ENCODE measurements around the gene NUBPL.
"Not testable (repeated sequence)": the region's sequence is repeated elsewhere in the genome, so short reads cannot be mapped to it uniquely, and the experiment has no call there.

NUBPL gene

DNA sequence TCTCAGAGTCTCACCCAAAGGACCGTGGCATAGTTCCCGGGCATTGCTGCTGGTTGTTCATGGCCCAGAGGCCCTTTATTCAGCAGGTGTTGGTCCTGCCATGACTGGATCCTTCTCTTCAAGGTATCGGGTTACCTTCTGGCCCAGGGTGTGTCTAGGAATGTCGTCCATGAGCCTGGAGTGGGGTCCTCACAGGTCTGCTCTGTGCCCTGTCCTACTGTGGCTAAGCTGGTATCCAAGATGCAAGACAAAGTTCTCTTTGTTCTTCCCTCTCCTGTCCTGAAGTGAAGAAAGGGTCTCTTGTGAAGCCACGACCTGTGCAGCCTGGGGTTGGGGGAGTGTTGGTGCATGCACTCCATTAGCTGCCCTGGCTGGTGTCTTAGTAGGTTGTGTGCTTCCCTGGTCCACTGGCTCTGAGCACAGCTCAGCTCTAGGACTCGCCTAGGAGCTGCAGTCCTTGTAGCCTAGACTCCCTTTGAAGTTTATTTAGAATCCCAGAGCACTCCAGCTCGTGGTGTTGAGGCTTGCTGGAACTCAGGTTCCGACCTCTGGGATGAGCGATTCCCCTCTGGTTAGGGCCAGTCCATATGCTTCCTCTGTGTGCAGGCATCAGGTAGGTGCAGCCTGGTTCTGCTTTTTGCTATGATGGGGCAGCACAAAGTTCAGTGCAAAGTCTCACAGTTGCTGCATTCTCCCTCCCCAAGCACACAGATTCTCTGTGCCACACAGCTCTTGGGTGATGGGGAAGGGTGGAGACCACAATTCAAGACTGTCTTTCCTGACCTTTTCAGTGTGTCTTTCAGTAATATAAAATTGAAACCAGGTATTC lies 117.4 kb downstream of the NUBPL start:
- DNase-seq: no peak

DNA sequence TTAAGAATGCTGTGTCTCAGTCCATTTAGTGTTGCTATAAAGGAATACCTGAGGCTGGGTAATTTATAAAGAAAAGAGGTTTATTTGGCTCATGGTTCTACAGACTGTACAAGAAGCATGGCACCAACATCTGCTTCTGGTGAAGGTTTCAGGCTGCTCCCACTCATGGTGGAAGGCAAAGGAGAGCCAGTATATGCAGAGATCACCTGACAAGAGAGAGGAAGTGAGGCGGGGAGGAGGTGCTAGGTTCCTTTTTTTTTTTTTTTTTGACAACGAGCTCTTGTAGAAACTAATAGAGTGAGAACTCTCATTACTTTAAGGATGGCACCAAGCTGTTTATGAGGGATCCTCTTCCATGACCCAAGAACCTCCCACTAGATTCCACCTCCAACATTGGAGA lies 121.6 kb downstream of the NUBPL start:
- DNase-seq: no peak

DNA sequence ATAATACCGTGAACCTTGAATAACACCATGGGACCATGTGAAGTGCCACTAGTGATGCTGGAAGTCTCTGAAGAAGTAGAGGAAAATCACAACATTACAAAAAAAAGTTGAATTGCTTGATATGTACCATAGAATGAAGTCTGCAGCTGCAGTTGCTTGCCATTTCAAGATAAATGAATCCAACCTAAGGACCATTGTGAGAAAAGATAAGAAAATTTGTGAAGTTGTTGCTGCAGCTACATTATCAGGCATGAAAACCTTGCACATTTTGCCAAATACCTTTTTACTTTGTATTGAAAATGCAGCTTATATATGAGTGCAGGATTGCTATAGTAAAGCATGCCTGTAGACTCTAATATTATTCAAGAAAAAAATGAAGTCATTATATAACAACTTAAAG lies 126.5 kb downstream of the NUBPL start:
- DNase-seq: no peak

DNA sequence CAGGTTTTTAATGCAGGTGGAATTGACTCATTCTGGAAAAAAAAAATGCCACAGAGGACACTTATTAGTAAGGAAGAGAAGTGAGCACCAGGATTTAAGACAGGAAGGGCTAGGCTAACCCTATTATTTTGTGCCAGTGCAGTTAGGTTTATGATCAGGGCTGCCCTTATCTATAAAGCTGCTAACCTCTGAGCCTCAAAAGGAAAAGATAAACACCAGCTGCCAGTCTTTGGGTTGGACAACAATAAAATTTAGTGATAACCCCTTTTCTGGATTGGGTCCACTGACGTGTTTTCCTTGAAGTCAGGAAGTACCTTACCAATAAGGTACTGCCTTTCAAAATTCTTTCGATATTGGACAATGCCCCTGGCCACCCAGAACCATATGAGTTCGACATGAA lies 128.9 kb downstream of the NUBPL start:
- no peak for DNase-seq

DNA sequence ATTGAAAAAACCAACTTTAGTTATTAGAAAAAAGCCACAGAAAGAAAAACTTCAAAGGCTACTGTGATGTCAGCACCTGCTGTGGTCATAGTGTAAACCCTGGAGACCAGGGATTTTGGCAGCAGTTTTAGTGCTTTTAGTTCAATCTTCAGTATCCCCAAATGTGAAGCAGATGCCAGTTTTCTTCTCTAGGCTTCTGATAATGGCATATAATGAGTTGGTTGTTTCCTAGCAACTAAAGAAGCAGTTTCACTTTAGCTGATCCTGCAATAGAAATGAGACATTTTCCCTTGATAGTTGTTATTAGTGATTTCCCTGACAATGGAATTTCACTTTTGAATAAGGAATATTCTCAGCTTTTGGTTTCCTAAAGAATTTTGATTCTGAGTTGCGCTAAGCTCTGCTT lies 131.2 kb downstream of the NUBPL start:
- no peak for DNase-seq

DNA sequence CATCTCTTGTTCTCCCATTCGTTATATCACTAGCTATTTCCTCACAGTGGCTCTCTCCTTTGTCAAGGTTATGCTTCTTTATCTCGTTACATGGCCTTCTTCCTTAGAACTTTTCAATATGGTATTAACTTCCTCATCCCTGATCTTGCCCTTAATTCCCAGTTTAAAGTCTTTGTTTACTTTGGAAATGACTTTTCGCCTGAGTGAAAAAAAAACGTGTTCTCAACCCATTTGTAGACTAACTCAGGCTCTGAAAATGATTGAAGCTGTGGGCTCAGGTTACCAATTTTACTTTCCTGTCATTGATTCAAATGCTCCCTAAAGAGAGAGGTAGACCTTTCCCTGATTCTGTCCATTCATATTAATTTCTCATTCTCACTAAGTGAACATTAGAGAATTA lies 135.2 kb downstream of the NUBPL start:
- no peak for DNase-seq

DNA sequence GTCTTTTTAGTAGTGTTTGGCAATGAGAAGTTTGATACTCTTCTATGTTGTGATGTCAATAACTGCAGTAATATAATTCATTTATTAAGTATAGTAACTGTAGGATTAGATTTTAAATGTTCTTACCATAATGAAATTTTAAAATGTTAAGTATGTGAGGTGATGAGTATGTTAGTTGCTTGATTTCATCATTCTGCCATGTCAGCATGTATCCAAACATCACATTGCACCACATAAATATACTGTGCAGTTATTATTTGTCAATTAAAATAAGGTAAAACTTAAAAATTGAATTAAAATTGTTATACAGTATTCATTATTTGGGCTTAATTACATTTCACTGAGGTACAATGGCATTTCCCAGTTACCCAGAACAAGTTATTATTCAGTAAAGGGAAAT lies 138.6 kb downstream of the NUBPL start:
- no peak for DNase-seq

DNA sequence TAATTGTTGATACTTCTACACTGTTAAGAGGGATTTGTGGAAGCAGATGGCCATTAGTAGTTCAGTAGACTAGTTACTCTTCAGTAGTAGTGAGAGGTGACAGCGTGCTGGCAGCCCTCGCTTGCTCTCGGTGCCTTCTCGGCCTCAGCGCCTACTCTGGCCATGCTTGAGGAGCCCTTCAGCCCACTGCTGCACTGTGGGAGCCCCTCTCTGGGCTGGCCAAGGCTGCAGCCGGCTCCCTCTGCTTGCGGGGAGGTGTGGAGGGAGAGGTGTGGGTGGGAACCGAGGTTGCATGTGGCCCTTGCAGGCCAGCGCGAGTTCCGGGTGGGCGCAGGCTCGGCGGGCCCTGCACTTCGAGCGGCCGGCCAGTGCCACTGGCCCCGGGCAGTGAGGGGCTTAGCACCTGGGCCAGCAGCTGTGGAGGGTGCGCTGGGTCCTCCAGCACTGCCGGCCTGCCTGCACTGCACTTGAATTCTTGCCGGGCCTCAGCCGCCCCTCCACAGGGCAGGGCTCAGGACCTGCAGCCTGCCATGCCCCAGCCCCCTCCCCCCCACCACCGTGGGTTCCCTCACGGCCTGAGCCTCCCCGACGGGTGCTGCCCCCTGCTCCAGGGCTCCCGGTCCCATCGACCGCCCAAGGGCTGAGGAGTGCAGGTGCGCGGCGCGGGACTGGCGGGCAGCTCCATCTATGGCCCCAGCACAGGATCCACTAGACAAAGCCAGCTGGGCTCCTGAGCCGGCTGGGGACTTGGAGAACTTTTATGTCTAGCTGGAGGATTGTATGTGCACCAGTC lies 139.3 kb downstream of the NUBPL start:
- DNase-seq: no peak

DNA sequence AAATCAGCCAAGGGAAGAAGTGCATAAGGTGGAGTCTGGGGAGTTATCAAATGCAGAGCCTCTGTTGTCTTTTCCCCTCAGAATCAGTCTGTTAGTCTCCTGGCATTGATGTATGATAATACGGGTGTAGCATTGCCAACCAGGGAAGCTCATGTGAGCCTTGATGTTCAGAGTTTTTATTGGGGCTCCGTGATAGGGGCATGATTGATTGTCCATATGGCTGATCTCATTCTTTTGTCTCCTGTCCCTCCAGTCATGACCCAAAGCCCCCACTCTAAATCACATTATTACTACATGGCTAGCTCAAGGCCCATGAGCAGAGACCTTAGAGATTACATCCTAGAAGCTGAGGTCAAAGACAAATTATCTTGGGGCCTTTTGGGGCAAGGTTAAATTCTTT lies 140.9 kb downstream of the NUBPL start:
- DNase-seq: no peak

DNA sequence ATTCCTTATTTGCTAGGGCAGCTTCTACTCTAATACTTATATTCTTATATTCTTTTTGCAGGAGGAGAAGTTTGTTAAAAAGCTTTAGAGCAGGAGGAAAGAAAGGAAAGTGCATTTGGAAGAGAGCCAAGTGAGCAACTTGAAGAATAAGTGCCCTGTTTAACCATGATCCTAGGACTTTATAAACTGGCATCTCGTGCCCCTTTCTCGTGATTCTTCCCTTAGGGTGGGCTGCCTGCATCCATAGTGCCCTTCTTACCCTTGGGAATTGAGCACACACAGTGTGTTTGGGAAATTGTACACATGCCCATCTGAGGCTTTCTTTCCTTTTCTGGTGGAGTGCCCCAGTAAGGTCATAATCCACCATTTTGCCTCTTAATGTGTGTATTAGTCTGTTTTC lies 141.9 kb downstream of the NUBPL start:
- DNase-seq: no peak

DNA sequence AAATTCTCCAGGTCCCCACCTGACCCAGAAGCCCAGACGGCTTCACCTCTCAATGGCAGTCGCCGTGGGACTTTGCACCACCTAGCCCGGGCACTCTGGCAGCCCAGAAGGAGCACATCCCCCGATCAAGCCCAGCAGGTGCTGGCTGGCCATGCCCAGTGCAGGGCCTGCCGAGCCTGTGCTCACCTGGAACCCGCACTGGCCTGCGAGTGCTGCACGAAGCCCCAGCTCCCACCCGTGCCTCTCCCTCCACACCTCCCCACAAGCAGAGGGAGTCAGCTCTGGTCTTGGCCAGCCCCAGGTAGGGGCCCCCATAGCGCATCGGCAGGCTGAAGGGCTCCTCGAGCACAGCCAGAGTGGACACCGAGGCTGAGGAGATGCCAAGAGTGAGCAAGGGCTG lies 144.5 kb downstream of the NUBPL start:
- no peak for DNase-seq

DNA sequence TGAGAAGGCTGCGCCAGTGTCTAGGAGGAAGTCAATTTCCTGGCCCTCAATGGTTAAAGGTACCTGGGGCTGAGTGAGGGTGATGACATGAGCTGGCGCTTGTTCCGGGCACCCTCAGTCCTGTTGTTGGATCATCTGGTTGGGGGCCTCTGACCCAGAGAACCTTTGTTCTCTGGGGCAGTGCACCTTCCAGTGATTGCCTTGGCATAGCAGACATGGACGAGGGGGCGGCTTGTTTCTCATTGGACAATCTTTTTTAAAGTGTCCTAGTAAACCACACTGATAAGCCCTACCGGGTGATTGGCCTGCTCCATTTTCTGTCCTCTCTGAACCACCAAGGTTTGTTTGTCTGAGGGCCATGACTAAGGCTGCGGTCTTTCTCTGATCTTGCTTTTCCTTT lies 147.5 kb downstream of the NUBPL start:
- not testable (repeated sequence) for DNase-seq

DNA sequence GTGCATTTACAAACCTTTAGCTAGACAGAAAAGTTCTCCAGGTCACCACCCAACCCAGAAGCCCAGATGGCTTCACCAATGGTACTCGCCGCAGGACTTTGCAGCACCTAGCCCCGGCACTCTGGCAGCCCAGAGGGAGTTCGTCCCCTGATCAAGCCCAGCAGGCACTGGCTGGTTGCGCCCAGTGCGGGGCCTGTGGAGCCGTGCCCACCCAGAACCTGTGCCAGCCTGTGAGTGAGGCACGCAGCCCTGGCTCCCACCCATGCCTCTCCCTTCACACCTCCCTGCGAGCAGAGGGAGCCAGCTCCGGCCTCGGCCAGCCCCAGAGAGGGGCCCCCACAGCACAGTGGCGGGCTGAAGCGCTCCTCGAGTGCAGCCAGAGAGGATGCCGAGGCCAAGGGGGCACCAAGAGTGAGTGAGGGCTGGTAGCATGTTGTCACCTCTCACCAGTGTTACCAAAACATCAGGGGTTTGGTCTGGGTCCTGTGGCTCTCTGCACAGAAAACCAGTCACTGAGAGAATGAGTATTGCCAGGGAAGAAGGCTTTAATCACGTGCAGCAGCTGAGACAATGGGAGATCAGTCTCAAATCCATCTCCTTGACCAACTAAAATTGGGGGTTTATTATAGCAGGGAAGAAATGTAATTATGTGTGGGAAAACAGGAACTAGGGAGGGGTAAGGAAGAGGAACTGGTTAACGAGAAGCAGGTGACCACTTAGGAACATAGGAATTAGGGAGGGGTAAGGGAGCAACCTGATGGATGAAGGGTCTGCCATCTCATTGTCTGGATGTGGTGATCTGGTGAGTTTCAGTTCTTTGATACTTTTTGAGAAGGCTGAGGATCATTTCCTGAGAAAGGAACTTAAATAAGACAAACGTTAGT lies 151.3 kb downstream of the NUBPL start:
- DNase-seq: no peak

DNA sequence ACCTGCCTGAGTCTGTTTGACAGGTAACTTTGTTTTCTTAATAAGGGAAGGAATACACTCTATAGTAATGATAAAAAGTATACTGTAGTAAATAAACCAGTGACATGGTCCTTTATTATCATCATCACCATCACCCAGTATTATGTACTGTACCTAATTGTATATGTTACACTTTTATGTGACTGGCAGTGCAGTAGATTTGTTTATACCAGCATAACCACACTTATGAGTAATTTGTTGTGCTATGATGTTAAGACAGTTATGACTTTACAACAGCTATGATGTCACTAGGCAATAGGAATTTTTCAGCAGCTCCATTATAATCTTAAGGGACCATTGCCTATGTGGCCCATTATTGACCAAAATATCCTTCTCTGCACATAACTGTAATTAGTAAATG lies 155.0 kb downstream of the NUBPL start:
- DNase-seq: no peak

DNA sequence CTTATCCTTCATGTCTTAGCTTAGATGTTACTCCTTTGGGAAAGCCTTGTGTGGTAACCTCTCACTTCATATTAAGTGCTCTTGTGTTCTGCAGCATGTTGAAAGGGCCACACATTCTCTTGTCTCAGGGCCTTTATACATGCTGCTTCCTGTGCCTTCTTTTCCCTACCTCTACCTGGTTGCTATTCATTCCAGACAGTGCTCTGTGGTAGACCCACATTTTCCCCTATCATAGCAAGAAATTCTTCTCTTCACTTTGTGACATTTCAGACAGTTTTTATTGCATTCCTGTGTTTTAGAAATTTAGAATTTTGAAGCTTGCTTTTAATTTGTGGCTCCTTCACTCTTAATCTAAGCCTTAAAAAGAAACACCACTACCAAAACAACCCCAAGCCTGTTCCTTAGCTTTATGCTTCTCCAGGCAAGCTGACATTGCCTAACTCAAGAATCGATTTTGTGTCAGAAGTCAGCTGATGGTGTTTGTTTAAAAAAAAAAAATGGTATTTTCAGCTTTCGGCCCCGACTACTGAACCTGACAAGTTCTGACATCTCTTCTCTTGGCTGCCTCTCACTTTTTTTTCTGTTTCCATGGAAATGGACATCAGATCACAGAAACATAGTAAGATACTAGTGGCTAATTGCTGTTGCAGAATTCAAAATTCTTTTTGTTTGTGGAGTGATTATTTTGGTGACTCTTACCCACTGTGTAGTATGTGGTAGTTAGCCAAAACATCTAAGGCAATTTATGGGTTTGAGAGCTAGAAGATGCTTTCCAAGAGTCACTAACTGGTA lies 156.3 kb downstream of the NUBPL start:
- no peak for DNase-seq

DNA sequence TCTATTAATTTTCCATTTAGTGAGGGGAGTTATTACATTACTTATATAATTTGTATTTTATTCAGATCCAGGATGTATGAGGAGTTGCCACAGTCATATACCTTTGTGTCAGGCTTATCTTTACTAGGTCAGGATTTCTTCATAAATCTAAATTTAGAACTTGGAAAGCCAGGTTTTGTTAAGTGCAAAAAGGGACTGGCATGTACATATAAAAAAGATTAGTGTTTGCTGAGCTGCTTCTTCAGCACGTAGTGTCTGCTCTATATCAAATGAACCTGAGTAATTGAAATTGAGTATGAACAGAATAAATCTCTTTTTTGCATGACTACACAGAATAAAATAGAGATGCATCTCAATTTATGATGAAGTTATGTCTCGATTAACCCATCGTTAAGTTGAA lies 157.4 kb downstream of the NUBPL start:
- no peak for DNase-seq

DNA sequence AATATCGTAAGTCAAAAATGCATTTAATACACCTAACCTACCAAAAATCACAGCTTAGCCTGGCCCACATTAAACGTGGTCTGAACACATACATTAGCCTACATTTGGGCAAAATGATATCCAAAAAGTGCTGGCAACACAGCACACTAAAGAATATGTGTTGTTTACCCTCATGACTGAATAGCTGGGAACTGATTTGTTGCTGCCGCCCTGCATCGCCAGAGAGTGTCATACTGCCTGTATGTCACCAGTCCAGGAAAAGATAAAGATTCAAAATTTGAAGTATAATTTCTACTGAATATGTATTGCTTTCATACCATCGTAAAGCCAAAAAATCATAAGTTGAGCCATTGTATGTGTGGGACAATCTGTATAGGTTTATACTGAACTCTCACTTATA lies 157.8 kb downstream of the NUBPL start:
- no peak for DNase-seq

DNA sequence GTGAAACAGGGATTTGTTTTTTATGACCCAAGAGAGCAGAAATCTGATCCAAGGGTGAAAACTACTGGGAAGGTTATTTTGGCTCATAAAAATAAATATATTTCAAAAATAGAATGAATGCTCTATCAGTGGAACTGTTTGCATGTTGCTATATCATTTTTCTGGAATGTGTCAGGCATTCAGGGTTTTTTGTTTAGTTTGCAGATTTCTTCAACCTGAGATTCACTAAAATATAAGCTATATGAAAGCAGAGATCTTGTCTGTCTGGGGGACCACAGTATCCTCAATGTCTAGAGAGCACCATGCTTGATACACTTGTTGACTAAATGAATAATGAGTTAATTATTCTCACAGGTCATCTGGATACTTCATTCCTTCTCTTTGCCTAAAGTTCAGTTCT lies 165.1 kb downstream of the NUBPL start:
- DNase-seq: no peak

DNA sequence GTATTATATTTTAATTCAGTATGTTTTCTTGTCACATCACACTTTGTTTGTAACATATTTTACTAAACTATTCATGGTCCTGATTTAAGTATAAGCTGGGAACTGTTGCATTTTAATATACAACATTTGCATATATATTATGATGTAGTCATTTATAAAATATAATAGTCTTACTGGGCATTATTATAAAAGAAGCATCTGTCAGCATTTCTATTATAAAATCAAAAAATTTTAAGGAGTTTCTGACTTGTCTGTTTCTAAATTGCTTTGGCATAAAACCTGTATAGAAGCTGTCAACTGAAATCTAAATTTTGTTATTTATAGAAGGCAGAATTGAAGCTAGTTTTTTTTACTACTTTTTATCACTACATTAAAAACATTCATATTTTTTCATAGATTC lies 166.6 kb downstream of the NUBPL start:
- no peak for DNase-seq

DNA sequence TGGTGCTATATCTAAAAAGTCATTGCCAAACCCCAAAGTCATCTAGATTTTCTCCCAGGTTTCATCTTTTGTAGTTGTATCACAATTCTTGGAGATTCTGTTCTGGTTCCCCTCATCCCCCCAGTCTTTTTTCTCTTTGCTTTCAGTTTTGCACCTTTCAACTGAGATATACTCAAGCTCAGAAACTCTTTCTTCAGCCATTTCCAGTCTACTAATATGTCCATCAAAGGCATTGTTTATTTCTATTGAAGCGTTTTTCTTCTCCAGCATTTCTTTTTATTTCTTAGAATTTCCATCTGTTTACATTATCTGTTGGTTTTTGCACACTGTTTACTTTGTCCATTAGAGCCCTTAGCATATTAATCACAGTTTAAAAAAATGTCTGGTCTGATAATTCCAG lies 179.5 kb downstream of the NUBPL start:
- no peak for DNase-seq

DNA sequence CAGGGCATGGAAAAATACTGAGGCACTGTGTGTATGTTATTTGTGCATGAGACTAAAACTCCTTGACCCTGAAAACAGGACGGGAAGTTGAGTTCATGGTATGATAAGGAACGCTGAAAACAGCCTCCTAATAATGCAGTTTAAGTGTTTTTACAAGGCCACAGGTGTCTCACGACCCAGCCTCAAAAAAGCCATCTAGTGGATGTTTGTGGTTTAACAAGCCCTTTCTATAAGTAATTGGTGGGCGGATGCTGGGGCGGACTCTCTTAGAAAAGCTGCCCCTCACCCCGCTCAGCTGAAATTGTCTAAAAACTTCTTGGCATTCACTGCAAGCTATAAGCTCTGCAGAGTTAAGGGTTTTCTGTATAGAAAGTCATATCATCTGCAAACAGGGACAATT lies 184.5 kb downstream of the NUBPL start:
- DNase-seq: no peak

DNA sequence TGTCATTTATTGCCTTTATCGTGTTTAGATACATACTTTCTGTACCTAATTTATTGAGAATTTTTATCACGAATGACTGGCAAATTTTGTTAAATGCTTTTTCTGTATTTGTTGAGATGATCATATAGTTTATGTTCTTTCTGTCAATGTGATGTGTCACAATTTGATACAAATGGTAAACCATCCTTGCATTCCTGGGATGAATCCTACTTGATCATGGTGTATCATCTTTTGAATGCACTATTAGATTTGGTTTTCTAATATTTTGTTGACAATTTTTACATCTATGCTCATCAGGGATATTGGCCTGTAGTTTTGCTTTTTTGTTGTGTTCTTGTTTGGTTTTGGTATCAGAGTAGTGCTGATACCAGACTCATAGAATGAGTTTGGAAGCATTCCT lies 185.1 kb downstream of the NUBPL start:
- DNase-seq: no peak

DNA sequence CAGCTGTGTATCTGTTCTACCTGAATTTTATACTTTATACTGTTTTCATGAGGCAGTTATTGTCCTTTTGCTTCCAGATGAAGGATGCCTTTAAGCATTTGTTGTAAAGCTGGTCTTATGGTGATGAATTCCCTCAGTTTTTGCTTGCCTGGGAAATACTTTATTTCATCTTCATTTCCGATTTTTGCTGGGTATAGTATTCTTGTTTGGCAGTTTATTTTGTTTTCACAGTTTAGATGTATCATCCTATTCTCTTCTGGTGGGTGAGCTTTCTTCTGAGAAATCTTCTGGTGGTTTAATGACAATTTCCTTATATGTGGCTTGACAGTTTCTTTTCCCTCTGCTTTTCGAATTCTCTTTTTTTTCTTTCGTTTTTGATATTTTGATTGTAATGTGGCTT lies 188.1 kb downstream of the NUBPL start:
- DNase-seq: no peak

Data from KG1 (cell line).